HFF-Myc (cell line): ENCODE data around the gene AGAP3.

Source experiments
- DNase-seq: peaks from one replicate; pipeline ENCODE4 v3.0.0-alpha.2; 2011; ENCODE audit warnings: low read depth; ENCODE audit errors: extremely low read depth
- H3K4me3 ChIP-seq: replicated peaks from 2 replicates; pipeline ENCODE4 v1.5.1; 2011; ENCODE audit warnings: low read depth, mild to moderate bottlenecking, control low read depth, low read length
- CTCF ChIP-seq: IDR thresholded peaks from 2 replicates; pipeline ENCODE4 v1.5.1; 2012; ENCODE audit warnings: mild to moderate bottlenecking, low read depth, low read length, control low read depth; ENCODE audit errors: missing control alignments

Gene AGAP3

DNA sequence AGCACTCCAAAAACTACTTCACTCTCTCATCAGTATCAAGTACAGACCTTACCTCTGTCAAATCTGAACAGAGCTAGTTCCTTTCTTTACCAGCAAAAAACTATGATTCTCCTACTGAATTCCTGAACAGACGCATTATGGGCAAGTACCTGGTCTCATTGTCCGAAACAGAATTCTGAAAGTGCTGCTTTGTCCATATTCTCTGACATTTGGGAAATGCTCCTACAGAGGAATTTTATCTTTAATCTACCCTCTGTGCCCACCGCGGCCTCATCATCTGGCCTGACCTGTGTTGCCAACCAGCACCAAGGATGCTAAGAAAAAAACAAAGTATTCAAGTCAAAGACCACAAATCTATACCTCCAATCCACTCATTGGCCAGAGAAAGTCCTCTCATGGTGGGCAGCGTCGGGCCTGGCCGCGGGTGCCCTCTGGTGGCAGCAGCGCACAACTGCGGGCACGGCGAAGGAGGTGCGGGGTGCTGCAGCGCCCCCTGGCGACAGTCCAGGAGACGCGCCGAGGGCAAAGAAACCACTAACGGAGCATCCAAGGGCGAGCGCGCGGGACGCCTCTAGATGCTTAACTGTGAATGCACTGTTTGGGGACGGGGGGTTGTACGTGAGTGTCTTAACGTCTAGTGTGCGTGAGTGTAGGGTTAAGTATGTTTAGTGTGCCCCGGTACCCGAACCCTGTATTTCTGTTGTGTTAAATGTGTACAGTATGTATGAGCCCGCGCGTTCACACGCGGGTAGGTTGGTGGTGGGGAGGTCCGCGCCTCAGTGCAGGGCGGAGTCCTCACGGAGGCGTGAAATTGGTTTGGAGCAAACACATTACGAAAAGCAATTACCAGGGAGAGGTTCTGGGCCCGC lies 86.2 kb downstream of the AGAP3 start:
- DNase-seq = peak; percentile 7
- H3K4me3 ChIP-seq = no peak overlapping the region
- peak; percentile 100 for TF ChIP-seq CTCF

GRCh38 chr7:151173386-151174245 lies 87.3 kb downstream of the AGAP3 start:
- DNase-seq = no peak
- no peak for TF ChIP-seq CTCF
- no peak overlapping the region for H3K4me3 ChIP-seq

GRCh38 chr7:151174246-151175046 lies 88.2 kb downstream of the AGAP3 start:
- TF ChIP-seq CTCF = no peak
- DNase-seq = no peak
- H3K4me3 ChIP-seq = no peak overlapping the region

DNA sequence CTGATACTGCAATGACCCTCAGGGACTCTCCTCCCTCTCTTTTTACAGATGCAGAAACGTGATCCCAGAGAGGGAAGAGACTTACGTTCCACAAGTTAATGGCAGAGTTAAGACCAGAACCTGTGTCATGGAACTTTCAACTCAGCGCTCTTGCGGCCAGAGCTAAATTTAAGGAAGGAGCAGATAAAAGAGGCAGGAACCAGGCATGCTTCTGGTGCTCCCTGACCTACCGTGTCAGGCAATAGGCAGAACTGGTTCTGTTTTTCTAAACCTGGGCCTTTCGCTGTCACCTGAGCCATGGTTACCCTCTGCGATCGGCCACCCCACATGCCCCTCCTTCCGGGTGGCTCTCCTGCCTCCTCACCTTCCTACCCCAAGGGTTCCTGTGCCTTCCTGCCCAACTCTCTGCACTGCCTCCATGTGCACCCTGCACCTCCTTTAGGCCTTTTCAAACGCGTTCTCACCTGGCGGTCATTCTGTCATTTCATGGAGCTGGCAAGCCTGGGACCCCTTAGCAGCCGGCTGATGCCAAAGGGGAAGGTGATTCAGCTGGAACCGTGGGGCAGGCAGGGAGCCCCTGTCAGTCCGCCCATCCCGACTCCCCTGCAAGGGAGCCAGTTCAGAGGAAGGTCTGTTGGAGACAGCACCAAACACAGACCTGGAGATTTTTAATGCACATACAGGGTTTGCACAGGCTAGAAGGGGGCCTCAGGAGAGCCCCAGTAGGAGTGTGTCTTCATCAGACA lies 88.9 kb downstream of the AGAP3 start:
- no peak overlapping the region for H3K4me3 ChIP-seq
- no peak for TF ChIP-seq CTCF
- no peak for DNase-seq

DNA sequence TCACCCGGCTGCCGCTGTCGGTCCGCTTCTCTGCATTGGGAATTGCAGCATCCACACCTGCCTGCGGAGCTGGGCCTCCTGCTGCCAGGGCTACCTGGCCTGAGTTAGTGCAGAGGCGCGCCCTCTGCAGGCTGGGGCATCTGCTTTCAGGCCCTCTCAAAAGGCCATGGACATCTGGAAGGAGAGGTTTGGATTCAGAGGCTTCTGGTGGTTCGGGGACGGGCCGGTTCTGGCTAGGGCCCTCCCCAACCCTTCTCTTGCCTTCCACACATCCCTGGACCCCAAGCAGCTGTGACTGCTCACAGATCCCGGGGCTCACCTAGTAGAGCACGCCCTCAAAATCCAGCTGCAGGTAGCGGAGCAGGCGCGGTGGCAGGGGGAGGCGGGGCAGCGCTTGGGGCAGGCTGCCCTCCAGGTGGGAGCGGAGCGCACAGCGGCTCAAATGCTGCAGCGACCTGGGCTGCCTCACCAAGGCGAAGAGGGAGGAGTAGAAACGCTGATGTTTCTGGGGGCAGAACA lies 89.6 kb downstream of the AGAP3 start:
- TF ChIP-seq CTCF = no peak
- no peak overlapping the region for H3K4me3 ChIP-seq
- no peak for DNase-seq
